ENCODE results near the gene ENO2. TPM values are rescaled to one million over a fixed set of nuclear protein-coding genes. Genes with fewer than 3 reads are reported as not detected.

ENO2 gene
- total and polyA plus RNA-seq, 11 donors: 4.6 to 30.9 (median 11.6) TPM

- no peaks in the 10 kb centered on the region for H3K36me3 ChIP-seq
- intact Hi-C loops (cut with DNase I): no loop called here
- no peak overlapping the region for H3K4me3 ChIP-seq
- TF ChIP-seq CTCF (IDR thresholded peaks at IDR 0.05) (no peak), POLR2A (IDR thresholded peaks at IDR 0.05) (no peak)
- H3K27me3 ChIP-seq: no peaks in the 10 kb centered on the region
- H3K9me3 ChIP-seq: no peaks in the 10 kb centered on the region
- H3K4me1 ChIP-seq: peaks cover 0 to 11% (median 0%) of the 10 kb centered on the region in 12 donors
- no peak for ATAC-seq
- no peak overlapping the region for H3K27ac ChIP-seq
- DNase-seq: no peak
- WGBS, 4 donors: 68 to 82% (median 75%) methylated on average over 6 of the region's 6 CpGs
These were observed 17.4 kb upstream of the ENO2 start for GRCh38 chr12:6896846-6897435.

- no peak overlapping the region for H3K27ac ChIP-seq
- H3K36me3 ChIP-seq: no peaks in the 10 kb centered on the region
- TF ChIP-seq CTCF (IDR thresholded peaks at IDR 0.05) (no peak), POLR2A (IDR thresholded peaks at IDR 0.05) (no peak)
- H3K4me3 ChIP-seq: no peak overlapping the region
- no peak for ATAC-seq
- peaks cover 0 to 17% (median 5%) of the 10 kb centered on the region in 12 donors for H3K4me1 ChIP-seq
- no peak for DNase-seq
- H3K27me3 ChIP-seq: no peaks in the 10 kb centered on the region
- WGBS, 4 donors: 70 to 83% (median 78%) methylated on average over 5 of the region's 5 CpGs
- intact Hi-C loops (cut with DNase I): no loop called here
- no peaks in the 10 kb centered on the region for H3K9me3 ChIP-seq
These were observed 15.0 kb upstream of the ENO2 start for GRCh38 chr12:6899427-6899826.

- no peaks in the 10 kb centered on the region for H3K36me3 ChIP-seq
- no peaks in the 10 kb centered on the region for H3K27me3 ChIP-seq
- H3K27ac ChIP-seq: peak overlapping the region in 1 of 12 donors; percentile 38
- WGBS, 4 donors: 55 to 61% (median 57%) methylated on average over 10 of the region's 10 CpGs
- H3K4me3 ChIP-seq: no peak overlapping the region
- ATAC-seq (peak in 2 of 4 donors; percentile 35 to 53), DNase-seq (peak in 4 of 5 donors; percentile 55 to 69 (median 68))
- peaks cover 0 to 19% (median 7%) of the 10 kb centered on the region in 12 donors for H3K4me1 ChIP-seq
- intact Hi-C loops (cut with DNase I): no loop called here
- H3K9me3 ChIP-seq: no peaks in the 10 kb centered on the region
- TF ChIP-seq CTCF (IDR thresholded peaks at IDR 0.05) (no peak), POLR2A (IDR thresholded peaks at IDR 0.05) (no peak)
These were observed 14.4 kb upstream of the ENO2 start for GRCh38 chr12:6899837-6900519.

GRCh38 chr12:6902448-6902847 lies 11.9 kb upstream of the ENO2 start:
- ATAC-seq (no peak), DNase-seq (no peak)
- Histone ChIP-seq H3K4me1 (peaks cover 0 to 24% (median 11%) of the 10 kb centered on the region in 12 donors), H3K27ac (no peak overlapping the region), H3K9me3 (no peaks in the 10 kb centered on the region), H3K4me3 (no peak overlapping the region), H3K36me3 (peaks cover 0 to 15% (median 0%) of the 10 kb centered on the region in 9 donors), H3K27me3 (no peaks in the 10 kb centered on the region)
- 82 to 92% (median 86%) methylated on average over 4 of the region's 4 CpGs for WGBS, 4 donors
- TF ChIP-seq CTCF (IDR thresholded peaks at IDR 0.05) (no peak), POLR2A (IDR thresholded peaks at IDR 0.05) (no peak)
- intact Hi-C loops (cut with DNase I): no loop called here
